Neural cell (in vitro differentiated cells): Measurements from ENCODE around the gene TMEM61. TPM values are rescaled to one million over a fixed set of nuclear protein-coding genes. Genes with fewer than 3 reads are reported as not detected.

Source experiments
- H2AFZ ChIP-seq: fragments of 200-600, 300-800 bp; sonication (generic), shearing (Covaris generic); 2 replicates; pipeline ENCODE4 v1.6.0; 2014; ENCODE audit warnings: low read depth, mild to moderate bottlenecking, antibody characterized with exemption, low read length, moderate library complexity
- H3F3A ChIP-seq: fragments of 200-600 bp; shearing (Covaris generic); 2 replicates; pipeline ENCODE4 v1.6.1; 2016; ENCODE audit warnings: mild to moderate bottlenecking, moderate library complexity, mixed read lengths, antibody characterized with exemption, low read length; ENCODE audit not compliant: insufficient read depth, poor library complexity, severe bottlenecking
- H3K27ac ChIP-seq: fragments of 200-600, 300-800 bp; sonication (generic), shearing (Covaris generic); 2 replicates; pipeline ENCODE4 v1.5.1; 2014; ENCODE audit warnings: mild to moderate bottlenecking, low read length, moderate library complexity
- H3K27me3 ChIP-seq: fragments of 300-800, 200-600 bp; sonication (generic), shearing (Covaris generic); 2 replicates; pipeline ENCODE4 v1.6.0; 2014; ENCODE audit warnings: mild to moderate bottlenecking, low read depth, low read length, moderate library complexity; ENCODE audit not compliant: insufficient read depth
- H3K36me3 ChIP-seq: fragments of 300-800, 200-600 bp; sonication (generic), shearing (Covaris generic); 2 replicates; pipeline ENCODE4 v1.5.1; 2014; ENCODE audit warnings: mild to moderate bottlenecking, antibody characterized with exemption, low read length, moderate library complexity; ENCODE audit not compliant: insufficient read depth
- H3K4me2 ChIP-seq: fragments of 300-800, 200-600 bp; sonication (generic), shearing (Covaris generic); 2 replicates; pipeline ENCODE4 v1.6.0; 2014; ENCODE audit warnings: mild to moderate bottlenecking, low read length
- H3K4me3 ChIP-seq: fragments of 300-800, 200-600 bp; sonication (generic), shearing (Covaris generic); 2 replicates; pipeline ENCODE4 v1.5.1; 2014; ENCODE audit warnings: mild to moderate bottlenecking, low read length, moderate library complexity
- H3K79me2 ChIP-seq: fragments of 200-600 bp; shearing (Covaris generic); replicated peaks from 2 replicates; pipeline ENCODE4 v1.6.0; 2014; ENCODE audit warnings: mild to moderate bottlenecking, low read length, moderate library complexity; ENCODE audit not compliant: insufficient read depth
- H3K9ac ChIP-seq: fragments of 300-800, 200-600 bp; sonication (generic), shearing (Covaris generic); 2 replicates; pipeline ENCODE4 v1.6.1; 2016; ENCODE audit warnings: mild to moderate bottlenecking, low read length, mixed read lengths
- H3K9me2 ChIP-seq: fragments of 200-600 bp; shearing (Covaris generic); 2 replicates; pipeline ENCODE4 v1.6.1; 2016; ENCODE audit warnings: mild to moderate bottlenecking, low read length, mixed read lengths; ENCODE audit not compliant: insufficient read depth
- H3K9me3 ChIP-seq: fragments of 200-600, 300-800 bp; sonication (generic), shearing (Covaris generic); 2 replicates; pipeline ENCODE4 v1.6.1; 2016; ENCODE audit warnings: mild to moderate bottlenecking, mixed run types, low read length, moderate library complexity, mixed read lengths
- H4K20me1 ChIP-seq: fragments of 200-600 bp; shearing (Covaris generic); 2 replicates; pipeline ENCODE4 v1.6.1; 2016; ENCODE audit warnings: mild to moderate bottlenecking, mixed run types; ENCODE audit not compliant: insufficient read depth
- CTCF ChIP-seq: fragments of 450-650 bp; IDR thresholded peaks from 2 replicates; pipeline ENCODE4 v1.5.1; 2014; ENCODE audit warnings: antibody characterized with exemption, mild to moderate bottlenecking, moderate library complexity; ENCODE audit not compliant: poor library complexity, severe bottlenecking
- EP300 ChIP-seq: fragments of 450-650 bp; conservative IDR thresholded peaks from 2 replicates; pipeline ENCODE4 v1.6.1; 2014; ENCODE audit warnings: antibody characterized with exemption, mild to moderate bottlenecking, moderate library complexity; ENCODE audit not compliant: poor library complexity, severe bottlenecking
- EZH2 ChIP-seq: fragments of 200-600, 300-800 bp; shearing (Covaris generic), sonication (generic); IDR thresholded peaks from 2 replicates; pipeline ENCODE4 v1.6.1; 2014; ENCODE audit warnings: antibody characterized with exemption, low read length, borderline replicate concordance, mild to moderate bottlenecking; ENCODE audit not compliant: insufficient read depth, poor library complexity, severe bottlenecking
- MXI1 ChIP-seq: fragments of 450-650 bp; conservative IDR thresholded peaks from 2 replicates; pipeline ENCODE4 v1.6.1; 2014; ENCODE audit warnings: antibody characterized with exemption, mild to moderate bottlenecking; ENCODE audit not compliant: poor library complexity, severe bottlenecking
- POLR2AphosphoS5 ChIP-seq: IDR thresholded peaks from 2 replicates; pipeline ENCODE4 v1.6.1; 2012
- RAD21 ChIP-seq: fragments of 450-650 bp; conservative IDR thresholded peaks from 2 replicates; pipeline ENCODE4 v1.6.1; 2014; ENCODE audit warnings: antibody characterized with exemption, mild to moderate bottlenecking, moderate library complexity
- REST ChIP-seq: IDR thresholded peaks from 2 replicates; pipeline ENCODE4 v1.6.1; 2012; ENCODE audit warnings: borderline replicate concordance
- SMC3 ChIP-seq: fragments of 450-650 bp; conservative IDR thresholded peaks from 2 replicates; pipeline ENCODE4 v1.6.1; 2014; ENCODE audit warnings: antibody characterized with exemption, mild to moderate bottlenecking, moderate library complexity; ENCODE audit not compliant: poor library complexity
- TAF1 ChIP-seq: IDR thresholded peaks from 2 replicates; pipeline ENCODE4 v1.6.1; 2012; ENCODE audit warnings: low read depth
- polyA plus RNA-seq: library from polyadenylated mRNA; depleted of rRNA; stranded (reverse); fragments of >200 nt; gene quantifications from 2 replicates; pipeline ENCODE4 v1.2.3, GENCODE V29; 2014

Gene TMEM61
- polyA plus RNA-seq, 1 donor from 2014 or later = not detected

GRCh38 chr1:54952950-54953718, 27.3 kb upstream of the TMEM61 start:
- H3K9ac ChIP-seq = no peak overlapping the region
- no peaks in the 10 kb centered on the region for H3K79me2 ChIP-seq
- H3K36me3 ChIP-seq = no peaks in the 10 kb centered on the region
- no peak for TF ChIP-seq POLR2AphosphoS5
- no peak for TF ChIP-seq EZH2
- no peak for TF ChIP-seq EP300
- no peak for TF ChIP-seq TAF1
- no peak for TF ChIP-seq MXI1
- TF ChIP-seq REST = no peak
- no peak for TF ChIP-seq RAD21
- no peak for TF ChIP-seq SMC3
- TF ChIP-seq CTCF = no peak
- no peaks in the 10 kb centered on the region for H3F3A ChIP-seq
- H3K27ac ChIP-seq = no peak overlapping the region
- H4K20me1 ChIP-seq = no peaks in the 10 kb centered on the region
- no peaks in the 10 kb centered on the region for H3K27me3 ChIP-seq
- H3K4me3 ChIP-seq = no peak overlapping the region
- H3K4me2 ChIP-seq = no peak overlapping the region
- no peak overlapping the region for H2AFZ ChIP-seq
- peaks cover 2% of the 10 kb centered on the region for H3K9me3 ChIP-seq
- H3K9me2 ChIP-seq = no peaks in the 10 kb centered on the region

DNA sequence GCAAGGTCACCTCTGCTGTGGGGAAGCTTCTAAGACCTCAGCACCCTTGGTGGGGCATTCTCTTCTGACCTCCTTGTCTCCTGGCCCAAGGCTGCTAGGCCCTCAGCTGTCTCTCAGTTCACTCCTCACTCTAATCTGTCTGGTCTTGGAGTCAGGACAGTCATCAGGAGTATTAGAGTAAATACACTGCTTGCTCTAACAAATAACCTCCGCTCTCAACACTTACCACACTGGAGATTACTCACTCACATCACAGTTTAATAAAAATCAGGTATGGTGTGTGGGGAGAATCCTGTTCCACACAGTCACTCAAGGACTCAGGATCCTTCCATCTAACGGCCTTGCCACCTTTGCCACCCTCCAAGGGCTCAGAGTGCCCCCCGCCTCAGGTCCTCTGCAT, 26.6 kb upstream of the TMEM61 start:
- no peak overlapping the region for H3K27ac ChIP-seq

More for the DNA sequence above, 26.6 kb upstream of the TMEM61 start:
- Histone ChIP-seq H3F3A (no peaks in the 10 kb centered on the region), H3K9me3 (peaks cover 2% of the 10 kb centered on the region), H3K9ac (no peak overlapping the region), H3K79me2 (no peaks in the 10 kb centered on the region), H2AFZ (no peak overlapping the region), H4K20me1 (no peaks in the 10 kb centered on the region), H3K4me3 (no peak overlapping the region), H3K9me2 (no peaks in the 10 kb centered on the region), H3K4me2 (no peak overlapping the region), H3K27me3 (no peaks in the 10 kb centered on the region), H3K36me3 (no peaks in the 10 kb centered on the region)
- no peak for TF ChIP-seq EZH2
- no peak for TF ChIP-seq CTCF
- no peak for TF ChIP-seq EP300
- TF ChIP-seq POLR2AphosphoS5 = no peak
- no peak for TF ChIP-seq MXI1
- TF ChIP-seq REST = no peak
- no peak for TF ChIP-seq TAF1
- TF ChIP-seq RAD21 = no peak
- no peak for TF ChIP-seq SMC3
